Fibroblast of lung (primary cell): ENCODE measurements around the gene DMP1.

Experiments used
- EZH2 ChIP-seq: IDR thresholded peaks from 2 replicates; pipeline ENCODE4 v1.5.1; 2012; ENCODE audit warnings: low read length, control low read depth, mild to moderate bottlenecking; ENCODE audit errors: missing control alignments
- TF ChIP-seq, protein P1 (sequence below), 2 donors: IDR thresholded peaks in 1 of 2; conservative IDR thresholded peaks in 1 of 2; 1 replicate in 1 of 2; 2 replicates in 1 of 2; pipeline ENCODE4 v1.5.1; 2011 to 2012; ENCODE audit warnings: low read length in 2 of 2, control low read depth in 1 of 2, inconsistent platforms in 1 of 2, low read depth in 1 of 2, mild to moderate bottlenecking in 1 of 2

GRCh38 chr4:87616268-87616667 is 33.8 kb upstream of the DMP1 start:
- TF ChIP-seq, protein P1, sequence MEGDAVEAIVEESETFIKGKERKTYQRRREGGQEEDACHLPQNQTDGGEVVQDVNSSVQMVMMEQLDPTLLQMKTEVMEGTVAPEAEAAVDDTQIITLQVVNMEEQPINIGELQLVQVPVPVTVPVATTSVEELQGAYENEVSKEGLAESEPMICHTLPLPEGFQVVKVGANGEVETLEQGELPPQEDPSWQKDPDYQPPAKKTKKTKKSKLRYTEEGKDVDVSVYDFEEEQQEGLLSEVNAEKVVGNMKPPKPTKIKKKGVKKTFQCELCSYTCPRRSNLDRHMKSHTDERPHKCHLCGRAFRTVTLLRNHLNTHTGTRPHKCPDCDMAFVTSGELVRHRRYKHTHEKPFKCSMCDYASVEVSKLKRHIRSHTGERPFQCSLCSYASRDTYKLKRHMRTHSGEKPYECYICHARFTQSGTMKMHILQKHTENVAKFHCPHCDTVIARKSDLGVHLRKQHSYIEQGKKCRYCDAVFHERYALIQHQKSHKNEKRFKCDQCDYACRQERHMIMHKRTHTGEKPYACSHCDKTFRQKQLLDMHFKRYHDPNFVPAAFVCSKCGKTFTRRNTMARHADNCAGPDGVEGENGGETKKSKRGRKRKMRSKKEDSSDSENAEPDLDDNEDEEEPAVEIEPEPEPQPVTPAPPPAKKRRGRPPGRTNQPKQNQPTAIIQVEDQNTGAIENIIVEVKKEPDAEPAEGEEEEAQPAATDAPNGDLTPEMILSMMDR (conservative IDR thresholded peaks at IDR 0.05 in 1 of 2, IDR thresholded peaks at IDR 0.05 in 1 of 2; ENCODE audit: low read depth in 1 of 2, low read length in 2 of 2): no peak
- TF ChIP-seq EZH2: no peak
